ENCODE data around the gene NOS1AP. TPM values are rescaled to one million over a fixed set of nuclear protein-coding genes. Genes with fewer than 3 reads are reported as not detected.
A peak's percentile ranks its signal among the peaks of the same experiment; 100 is the strongest.

NOS1AP gene
- total and polyA plus RNA-seq, 5 donors: 0.86 to 4.5 (median 4.1) TPM

- Histone ChIP-seq H3K27ac (ENCODE audit: low read length) (no peak overlapping the region), H3K4me1 (ENCODE audit: control insufficient read depth, insufficient read depth, low read length) (no peaks in the 10 kb centered on the region), H3K9me3 (ENCODE audit: control insufficient read depth, low read length) (no peaks in the 10 kb centered on the region), H3K4me3 (ENCODE audit: low read length) (no peak overlapping the region), H3K27me3 (ENCODE audit: control insufficient read depth, insufficient read depth) (no peaks in the 10 kb centered on the region)
- DNase-seq (no peak), ATAC-seq (no peak)
- intact Hi-C loops (cut with DNase I): no loop called here
- 65% methylated on average over 6 of the region's 6 CpGs for WGBS
Measured at GRCh38 chr1:162113419-162113818, 43.9 kb downstream of the NOS1AP start.

- no peak for DNase-seq
- H3K27ac ChIP-seq (ENCODE audit: low read length): no peak overlapping the region
- no peaks in the 10 kb centered on the region for H3K9me3 ChIP-seq (ENCODE audit: control insufficient read depth, low read length)
- no peak overlapping the region for H3K4me3 ChIP-seq (ENCODE audit: low read length)
- no peak for ATAC-seq
- H3K4me1 ChIP-seq (ENCODE audit: control insufficient read depth, insufficient read depth, low read length): no peaks in the 10 kb centered on the region
- intact Hi-C loops (cut with DNase I): no loop called here
- H3K27me3 ChIP-seq (ENCODE audit: control insufficient read depth, insufficient read depth): no peaks in the 10 kb centered on the region
- 85% methylated on average over 3 of the region's 3 CpGs for WGBS
Measured at GRCh38 chr1:162117039-162117774, 47.7 kb downstream of the NOS1AP start.

- ATAC-seq: no peak
- Histone ChIP-seq H3K4me3 (ENCODE audit: low read length) (no peak overlapping the region), H3K27ac (ENCODE audit: low read length) (no peak overlapping the region), H3K4me1 (ENCODE audit: control insufficient read depth, insufficient read depth, low read length) (no peaks in the 10 kb centered on the region), H3K27me3 (ENCODE audit: control insufficient read depth, insufficient read depth) (no peaks in the 10 kb centered on the region), H3K9me3 (ENCODE audit: control insufficient read depth, low read length) (no peaks in the 10 kb centered on the region)
- 94% methylated on average over 9 of the region's 9 CpGs for WGBS
- no peak for DNase-seq
- intact Hi-C loops (cut with DNase I): no loop called here
Measured at GRCh38 chr1:162118063-162118462, 48.6 kb downstream of the NOS1AP start.

- no peaks in the 10 kb centered on the region for H3K9me3 ChIP-seq (ENCODE audit: control insufficient read depth, low read length)
- intact Hi-C loops (cut with DNase I): no loop called here
- H3K27ac ChIP-seq (ENCODE audit: low read length): no peak overlapping the region
- no peak overlapping the region for H3K4me3 ChIP-seq (ENCODE audit: low read length)
- WGBS: 86% methylated on average over 6 of the region's 6 CpGs
- DNase-seq: no peak
- H3K4me1 ChIP-seq (ENCODE audit: control insufficient read depth, insufficient read depth, low read length): peaks cover 8% of the 10 kb centered on the region
- ATAC-seq: no peak
- no peaks in the 10 kb centered on the region for H3K27me3 ChIP-seq (ENCODE audit: control insufficient read depth, insufficient read depth)
Measured at GRCh38 chr1:162128693-162129356, 59.3 kb downstream of the NOS1AP start.

GRCh38 chr1:162130308-162130707, 60.8 kb downstream of the NOS1AP start:
- H3K27ac ChIP-seq (ENCODE audit: low read length): no peak overlapping the region
- peaks cover 13% of the 10 kb centered on the region for H3K4me1 ChIP-seq (ENCODE audit: control insufficient read depth, insufficient read depth, low read length)
- H3K27me3 ChIP-seq (ENCODE audit: control insufficient read depth, insufficient read depth): no peaks in the 10 kb centered on the region
- intact Hi-C loops (cut with DNase I): no loop called here
- 97% methylated on average over 2 of the region's 2 CpGs for WGBS
- H3K4me3 ChIP-seq (ENCODE audit: low read length): no peak overlapping the region
- no peak for DNase-seq
- no peak for ATAC-seq
- H3K9me3 ChIP-seq (ENCODE audit: control insufficient read depth, low read length): no peaks in the 10 kb centered on the region

- no peak for ATAC-seq
- intact Hi-C loops (cut with DNase I): no loop called here
- H3K4me1 ChIP-seq (ENCODE audit: control insufficient read depth, insufficient read depth, low read length): peaks cover 13% of the 10 kb centered on the region
- 53% methylated on average over 4 of the region's 4 CpGs for WGBS
- no peaks in the 10 kb centered on the region for H3K27me3 ChIP-seq (ENCODE audit: control insufficient read depth, insufficient read depth)
- DNase-seq: no peak
- H3K27ac ChIP-seq (ENCODE audit: low read length): peak overlapping the region; percentile 38
- H3K9me3 ChIP-seq (ENCODE audit: control insufficient read depth, low read length): no peaks in the 10 kb centered on the region
- H3K4me3 ChIP-seq (ENCODE audit: low read length): no peak overlapping the region
Measured at GRCh38 chr1:162131400-162132321, 62.2 kb downstream of the NOS1AP start.

GRCh38 chr1:162133566-162133965, 64.1 kb downstream of the NOS1AP start:
- H3K27me3 ChIP-seq (ENCODE audit: control insufficient read depth, insufficient read depth): no peaks in the 10 kb centered on the region
- no peak overlapping the region for H3K4me3 ChIP-seq (ENCODE audit: low read length)
- ATAC-seq (no peak), DNase-seq (no peak)
- 16% methylated on average over 2 of the region's 2 CpGs for WGBS
- no peak overlapping the region for H3K27ac ChIP-seq (ENCODE audit: low read length)
- H3K9me3 ChIP-seq (ENCODE audit: control insufficient read depth, low read length): no peaks in the 10 kb centered on the region
- intact Hi-C loops (cut with DNase I): no loop called here
- H3K4me1 ChIP-seq (ENCODE audit: control insufficient read depth, insufficient read depth, low read length): peaks cover 13% of the 10 kb centered on the region

GRCh38 chr1:162134646-162135045, 65.2 kb downstream of the NOS1AP start:
- 93% methylated on average over 2 of the region's 2 CpGs for WGBS
- intact Hi-C loops (cut with DNase I): no loop called here
- no peaks in the 10 kb centered on the region for H3K27me3 ChIP-seq (ENCODE audit: control insufficient read depth, insufficient read depth)
- ATAC-seq: no peak
- H3K4me1 ChIP-seq (ENCODE audit: control insufficient read depth, insufficient read depth, low read length): peaks cover 13% of the 10 kb centered on the region
- H3K27ac ChIP-seq (ENCODE audit: low read length): no peak overlapping the region
- H3K9me3 ChIP-seq (ENCODE audit: control insufficient read depth, low read length): no peaks in the 10 kb centered on the region
- H3K4me3 ChIP-seq (ENCODE audit: low read length): no peak overlapping the region
- DNase-seq: no peak

GRCh38 chr1:162135271-162135775, 65.8 kb downstream of the NOS1AP start:
- H3K27me3 ChIP-seq (ENCODE audit: control insufficient read depth, insufficient read depth): no peaks in the 10 kb centered on the region
- ATAC-seq (no peak), DNase-seq (no peak)
- H3K27ac ChIP-seq (ENCODE audit: low read length): no peak overlapping the region
- H3K9me3 ChIP-seq (ENCODE audit: control insufficient read depth, low read length): no peaks in the 10 kb centered on the region
- H3K4me3 ChIP-seq (ENCODE audit: low read length): no peak overlapping the region
- H3K4me1 ChIP-seq (ENCODE audit: control insufficient read depth, insufficient read depth, low read length): peaks cover 12% of the 10 kb centered on the region
- 95% methylated on average over 4 of the region's 4 CpGs for WGBS
- intact Hi-C loops (cut with DNase I): no loop called here

GRCh38 chr1:162136760-162137159, 67.3 kb downstream of the NOS1AP start:
- Histone ChIP-seq H3K4me1 (ENCODE audit: control insufficient read depth, insufficient read depth, low read length) (peaks cover 10% of the 10 kb centered on the region), H3K27me3 (ENCODE audit: control insufficient read depth, insufficient read depth) (no peaks in the 10 kb centered on the region), H3K4me3 (ENCODE audit: low read length) (no peak overlapping the region), H3K27ac (ENCODE audit: low read length) (no peak overlapping the region), H3K9me3 (ENCODE audit: control insufficient read depth, low read length) (no peaks in the 10 kb centered on the region)
- ATAC-seq: peak in 1 of 2 donors; percentile 46
- WGBS: 67% methylated on average over 4 of the region's 4 CpGs
- no peak for DNase-seq
- intact Hi-C loops (cut with DNase I): no loop called here

Measured in right cardiac atrium (tissue), 5 donors.